Effector memory CD8-positive, alpha-beta T cell (primary cell): ENCODE results near the gene TMEM145.
A peak's percentile ranks its signal among the peaks of the same experiment; 100 is the strongest.
"Not testable (repeated sequence)": the region's sequence is repeated elsewhere in the genome, so short reads cannot be mapped to it uniquely, and the experiment has no call there.

Experiments
- ATAC-seq: fragments of 150-1000 bp; cut with Tn5 transposase; replicated peaks from 2 replicates; pipeline ENCODE4 v1.10.0; 2021; ENCODE audit warnings: mild to moderate bottlenecking, moderate library complexity
- DNase-seq, 3 experiments: peaks; one replicate each; pipeline ENCODE4 v3.0.0; 2021
- H3K27ac Mint-ChIP-seq, 2 donors: one replicate each; pipeline ENCODE4 v1.8.0; 2022; ENCODE audit warnings: mild to moderate bottlenecking in 2 of 2, mixed read lengths in 2 of 2, moderate library complexity in 2 of 2
- H3K27me3 Mint-ChIP-seq, 2 donors: one replicate each; pipeline ENCODE4 v1.8.0; 2022; ENCODE audit warnings: mixed read lengths in 2 of 2
- H3K36me3 Mint-ChIP-seq: one replicate; pipeline ENCODE4 v1.8.0; 2022; ENCODE audit warnings: mild to moderate bottlenecking, moderate library complexity, mixed read lengths; ENCODE audit not compliant: insufficient read depth
- H3K4me1 Mint-ChIP-seq, 2 donors: one replicate each; pipeline ENCODE4 v1.8.0; 2022; ENCODE audit warnings: low read depth in 2 of 2, mixed read lengths in 2 of 2
- H3K4me3 Mint-ChIP-seq, 2 donors: one replicate each; pipeline ENCODE4 v1.8.0; 2022; ENCODE audit warnings: mild to moderate bottlenecking in 2 of 2, mixed read lengths in 2 of 2, moderate library complexity in 2 of 2
- H3K9me3 Mint-ChIP-seq, 2 donors: one replicate each; pipeline ENCODE4 v1.8.0; 2022; ENCODE audit warnings: mixed read lengths in 2 of 2

TMEM145 gene

GRCh38 chr19:42333018-42333417, 19.9 kb downstream of the TMEM145 start:
- DNase-seq (no peak), ATAC-seq (no peak)
- no peaks in the 10 kb centered on the region for H3K27me3 Mint-ChIP-seq
- no peak overlapping the region for H3K4me3 Mint-ChIP-seq
- H3K9me3 Mint-ChIP-seq = no peaks in the 10 kb centered on the region
- H3K36me3 Mint-ChIP-seq = no peaks in the 10 kb centered on the region
- H3K4me1 Mint-ChIP-seq = peaks cover 12 to 14% of the 10 kb centered on the region in 2 donors
- H3K27ac Mint-ChIP-seq = no peak overlapping the region

DNA sequence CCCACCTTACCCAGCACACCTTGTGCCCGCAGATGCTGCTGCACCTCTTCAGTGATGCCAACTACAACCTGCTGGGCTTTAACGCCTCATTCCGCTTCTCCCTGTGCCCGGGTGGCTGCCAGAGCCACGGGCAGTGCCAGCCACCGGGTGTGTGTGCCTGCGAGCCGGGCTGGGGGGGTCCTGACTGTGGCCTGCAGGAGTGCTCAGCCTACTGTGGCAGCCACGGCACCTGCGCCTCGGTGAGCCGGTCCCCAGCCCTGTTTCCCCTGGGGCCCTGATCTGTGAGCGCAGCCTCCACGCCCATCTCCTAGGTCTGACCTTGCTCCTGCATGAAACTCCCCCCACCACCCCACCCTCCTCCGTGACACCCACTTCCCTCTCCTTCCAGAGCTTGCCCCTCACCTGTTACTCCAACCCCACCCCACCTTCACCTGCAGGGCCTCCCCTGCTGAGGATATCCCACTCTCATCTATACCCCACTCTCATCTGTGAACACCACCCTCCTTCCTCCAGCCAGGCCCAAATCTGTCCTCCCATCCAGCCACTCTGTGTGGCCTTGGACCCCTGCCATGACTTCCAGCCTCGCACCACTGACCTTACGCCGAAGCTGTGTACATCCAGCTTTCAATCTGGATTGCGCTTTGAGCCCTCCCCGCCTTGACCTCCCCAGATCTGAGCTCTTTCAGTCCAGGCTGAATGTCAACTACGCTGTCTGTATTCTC, 21.0 kb downstream of the TMEM145 start:
- Mint-ChIP-seq H3K4me1 (peaks cover 5 to 7% of the 10 kb centered on the region in 2 donors), H3K4me3 (no peak overlapping the region), H3K27ac (no peak overlapping the region), H3K36me3 (no peaks in the 10 kb centered on the region), H3K27me3 (no peaks in the 10 kb centered on the region), H3K9me3 (no peaks in the 10 kb centered on the region)
- no peak for ATAC-seq
- no peak for DNase-seq

GRCh38 chr19:42334697-42335373, 21.7 kb downstream of the TMEM145 start:
- DNase-seq (no peak), ATAC-seq (no peak)
- H3K36me3 Mint-ChIP-seq = no peaks in the 10 kb centered on the region
- H3K9me3 Mint-ChIP-seq = no peaks in the 10 kb centered on the region
- no peaks in the 10 kb centered on the region for H3K27me3 Mint-ChIP-seq
- H3K4me1 Mint-ChIP-seq = peaks cover 4 to 5% of the 10 kb centered on the region in 2 donors
- H3K27ac Mint-ChIP-seq = no peak overlapping the region
- no peak overlapping the region for H3K4me3 Mint-ChIP-seq

DNA sequence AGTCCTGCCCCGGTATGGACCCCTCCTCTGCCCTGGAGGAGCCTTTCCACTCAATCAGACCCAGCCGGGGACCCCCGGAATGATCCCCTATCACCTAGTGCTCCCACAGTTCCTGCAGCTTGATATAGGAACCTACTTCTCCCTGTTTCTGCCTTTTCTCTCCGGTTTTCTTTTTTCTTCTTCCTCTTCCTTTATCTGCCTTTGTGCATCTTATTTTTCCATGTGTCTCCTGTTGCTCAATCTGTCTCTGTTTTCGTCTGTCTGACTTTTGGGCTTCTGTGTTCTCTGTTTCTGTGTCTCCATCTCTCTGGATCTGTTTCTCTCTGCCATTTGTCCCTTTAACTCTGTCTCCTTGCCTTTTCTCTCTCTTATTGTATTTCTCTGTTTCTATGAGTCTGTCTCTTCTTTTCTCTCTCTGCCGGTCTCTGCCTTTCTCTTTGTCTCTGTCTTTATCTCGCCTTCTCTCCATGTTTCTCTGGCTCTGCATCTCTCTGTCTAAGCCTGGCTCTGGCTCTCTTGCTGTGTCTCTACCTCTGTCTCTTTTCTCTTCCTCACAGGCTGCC, 22.3 kb downstream of the TMEM145 start:
- Mint-ChIP-seq H3K9me3 (no peaks in the 10 kb centered on the region), H3K4me1 (peaks cover under 1 to 2% of the 10 kb centered on the region in 2 donors), H3K36me3 (peaks cover 1% of the 10 kb centered on the region), H3K4me3 (no peak overlapping the region), H3K27me3 (no peaks in the 10 kb centered on the region), H3K27ac (no peak overlapping the region)
- no peak for DNase-seq
- no peak for ATAC-seq

DNA sequence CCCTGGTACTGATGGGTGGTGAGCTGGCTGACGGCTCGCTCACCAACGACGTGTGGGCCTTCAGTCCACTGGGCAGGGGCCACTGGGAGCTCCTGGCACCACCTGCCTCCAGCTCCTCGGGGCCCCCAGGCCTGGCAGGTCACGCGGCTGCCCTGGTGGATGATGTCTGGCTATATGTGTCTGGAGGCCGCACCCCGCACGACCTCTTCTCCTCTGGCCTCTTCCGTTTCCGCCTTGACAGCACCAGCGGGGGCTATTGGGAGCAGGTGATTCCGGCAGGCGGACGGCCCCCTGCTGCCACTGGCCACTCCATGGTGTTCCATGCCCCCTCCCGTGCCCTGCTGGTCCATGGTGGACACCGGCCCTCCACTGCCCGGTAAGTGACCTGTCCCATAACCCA, 22.9 kb downstream of the TMEM145 start:
- Mint-ChIP-seq H3K4me1 (no peaks in the 10 kb centered on the region), H3K4me3 (no peak overlapping the region), H3K27ac (no peak overlapping the region), H3K27me3 (no peaks in the 10 kb centered on the region), H3K36me3 (peaks cover 3% of the 10 kb centered on the region), H3K9me3 (no peaks in the 10 kb centered on the region)
- ATAC-seq (no peak), DNase-seq (no peak)

DNA sequence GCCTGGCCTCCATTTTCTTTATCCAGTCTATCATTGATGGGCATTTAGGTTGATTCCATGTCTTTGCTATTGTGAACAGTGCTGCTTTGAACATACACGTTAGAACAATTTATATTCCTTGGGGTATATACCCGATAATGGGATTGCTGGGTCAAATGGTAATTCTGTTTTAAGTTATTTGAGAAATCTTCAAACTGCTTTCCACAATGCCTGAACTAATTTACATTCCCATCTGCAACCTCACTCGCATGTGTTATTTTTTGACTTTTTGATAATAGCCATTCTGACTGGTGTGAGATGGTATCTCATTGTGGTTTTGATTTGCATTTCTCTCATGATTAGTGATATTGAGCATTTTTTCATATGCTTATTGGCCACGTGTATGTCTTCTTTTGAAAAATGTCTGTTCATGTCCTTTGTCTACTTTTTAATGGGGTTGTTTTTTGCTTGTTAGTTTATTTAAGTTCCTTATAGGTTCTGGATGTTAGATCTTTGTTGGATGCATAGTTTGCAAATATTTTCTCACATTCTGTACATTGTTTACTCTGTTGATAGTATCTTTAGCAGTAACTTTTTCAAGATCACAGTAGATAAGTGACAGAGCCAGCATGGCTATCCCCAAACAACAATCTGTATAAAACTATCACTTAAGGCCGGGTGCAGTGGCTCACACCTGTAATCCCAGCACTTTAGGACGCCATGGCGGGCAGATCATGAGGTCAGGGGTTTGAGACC, 26.2 kb downstream of the TMEM145 start:
- not testable (repeated sequence) for H3K4me3 Mint-ChIP-seq, H3K27me3 Mint-ChIP-seq, H3K4me1 Mint-ChIP-seq, DNase-seq, H3K9me3 Mint-ChIP-seq, H3K27ac Mint-ChIP-seq, ATAC-seq, H3K36me3 Mint-ChIP-seq

DNA sequence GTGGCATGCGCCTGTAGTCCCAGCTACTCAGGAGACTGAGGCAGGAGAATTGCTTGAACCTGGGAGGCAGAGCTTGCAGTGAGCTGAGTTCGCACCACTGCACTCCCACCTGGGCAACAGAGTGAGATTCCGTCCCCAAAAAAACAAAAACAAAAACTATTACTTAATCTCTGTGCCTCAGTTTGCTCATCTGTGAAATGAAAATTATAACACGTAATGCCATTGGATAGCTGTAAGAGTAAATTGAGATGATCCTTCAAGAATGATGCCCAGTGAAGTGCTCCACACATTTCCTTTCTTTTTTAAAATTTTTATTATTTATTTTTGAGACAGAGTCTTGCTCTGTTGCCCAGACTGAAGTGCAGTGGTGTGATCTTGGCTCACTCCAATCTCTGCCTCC, 26.8 kb downstream of the TMEM145 start:
- not testable (repeated sequence) for H3K27ac Mint-ChIP-seq, DNase-seq, H3K36me3 Mint-ChIP-seq, ATAC-seq, H3K9me3 Mint-ChIP-seq, H3K4me3 Mint-ChIP-seq, H3K27me3 Mint-ChIP-seq, H3K4me1 Mint-ChIP-seq

DNA sequence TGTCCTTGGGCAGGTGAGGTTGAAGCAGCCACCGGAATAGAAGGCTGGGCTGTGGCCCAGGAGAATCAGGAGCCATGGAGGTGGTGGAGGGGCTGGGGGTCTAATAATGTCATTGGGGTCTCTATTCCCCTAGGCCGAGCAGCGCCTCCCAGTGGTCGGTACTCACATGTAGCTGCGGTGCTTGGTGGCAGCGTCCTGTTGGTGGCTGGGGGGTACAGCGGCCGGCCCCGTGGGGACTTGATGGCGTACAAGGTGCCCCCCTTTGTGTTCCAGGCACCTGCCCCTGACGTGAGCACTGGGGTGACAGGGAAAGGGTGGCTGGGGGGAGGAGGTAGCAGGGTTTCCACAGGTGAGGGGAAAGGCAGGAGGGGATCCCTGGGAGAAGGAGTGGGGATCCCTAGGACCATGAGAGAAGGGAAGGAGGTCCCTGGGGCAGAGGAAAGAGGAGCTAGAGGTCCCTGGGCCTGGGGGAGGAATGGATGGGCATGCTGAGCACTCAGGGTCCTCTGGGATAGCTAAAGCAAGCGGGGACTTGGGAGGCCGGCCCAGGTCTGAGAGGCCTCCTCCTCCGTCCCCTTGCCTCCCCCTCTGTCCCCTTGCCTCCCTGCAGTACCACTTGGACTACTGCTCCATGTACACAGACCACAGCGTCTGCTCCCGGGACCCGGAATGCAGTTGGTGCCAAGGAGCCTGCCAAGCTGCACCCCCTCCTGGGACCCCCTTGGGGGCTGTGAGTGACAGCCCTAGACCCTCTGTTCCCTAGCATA, 30.4 kb downstream of the TMEM145 start:
- H3K9me3 Mint-ChIP-seq = no peaks in the 10 kb centered on the region
- peak overlapping the region in 1 of 2 donors; percentile 49 for H3K27ac Mint-ChIP-seq
- H3K4me1 Mint-ChIP-seq = no peaks in the 10 kb centered on the region
- peaks cover 6% of the 10 kb centered on the region for H3K36me3 Mint-ChIP-seq
- no peak overlapping the region for H3K4me3 Mint-ChIP-seq
- no peak for DNase-seq
- no peaks in the 10 kb centered on the region for H3K27me3 Mint-ChIP-seq
- no peak for ATAC-seq

DNA sequence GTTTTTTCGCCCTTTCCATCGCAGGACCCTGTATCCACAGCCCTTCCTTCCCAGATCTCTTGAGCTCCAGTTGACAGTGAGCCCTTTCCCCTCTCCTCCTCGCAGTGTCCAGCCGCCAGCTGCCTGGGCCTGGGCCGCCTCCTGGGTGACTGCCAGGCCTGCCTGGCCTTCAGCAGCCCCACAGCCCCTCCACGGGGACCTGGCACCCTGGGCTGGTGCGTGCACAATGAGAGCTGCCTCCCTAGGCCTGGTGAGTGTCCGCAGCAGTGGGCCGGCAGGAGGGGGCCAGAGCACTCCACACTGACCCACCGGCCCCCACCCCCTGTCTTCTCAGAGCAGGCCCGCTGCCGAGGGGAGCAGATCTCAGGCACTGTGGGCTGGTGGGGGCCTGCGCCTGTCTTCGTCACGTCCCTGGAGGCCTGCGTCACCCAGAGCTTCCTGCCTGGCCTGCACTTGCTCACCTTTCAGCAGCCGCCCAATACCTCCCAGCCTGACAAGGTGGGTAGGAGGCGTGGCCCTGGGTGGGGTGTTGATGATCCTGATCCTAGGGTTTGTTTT, 31.3 kb downstream of the TMEM145 start:
- Mint-ChIP-seq H3K9me3 (no peaks in the 10 kb centered on the region), H3K27me3 (no peaks in the 10 kb centered on the region), H3K36me3 (peaks cover 6% of the 10 kb centered on the region), H3K4me1 (no peaks in the 10 kb centered on the region), H3K4me3 (no peak overlapping the region), H3K27ac (no peak overlapping the region)
- DNase-seq (no peak), ATAC-seq (no peak)

DNA sequence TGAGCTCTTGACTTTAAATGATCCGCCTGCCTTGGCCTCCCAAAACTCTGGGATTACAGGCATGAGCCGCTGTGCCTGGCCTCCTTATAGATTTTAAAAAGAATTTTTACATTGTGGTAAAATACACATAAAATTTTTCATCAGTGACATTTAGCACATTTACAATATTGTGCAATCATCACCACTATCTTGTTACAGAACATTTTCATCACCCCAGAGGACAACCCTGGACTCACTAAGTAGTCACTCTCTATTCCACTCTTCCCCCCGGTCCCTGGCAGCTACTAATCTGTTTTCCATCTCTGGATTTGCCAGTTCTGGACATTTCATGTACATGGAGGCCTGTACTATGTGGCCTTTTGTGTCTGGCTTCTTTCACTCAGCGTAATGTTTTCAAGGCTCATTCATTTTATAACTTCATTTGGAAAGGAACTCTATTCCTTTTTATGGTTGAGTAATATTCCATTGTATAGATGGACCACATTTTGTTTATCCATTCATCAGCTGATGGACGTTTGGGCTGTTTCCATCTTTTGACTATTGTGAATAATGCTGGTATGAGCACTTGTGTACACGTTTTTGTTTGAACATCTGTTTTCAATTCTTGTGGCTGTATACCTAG, 32.2 kb downstream of the TMEM145 start:
- H3K4me3 Mint-ChIP-seq = no peak overlapping the region
- H3K36me3 Mint-ChIP-seq = peaks cover 6% of the 10 kb centered on the region
- no peak overlapping the region for H3K27ac Mint-ChIP-seq
- ATAC-seq (no peak), DNase-seq (no peak)
- H3K9me3 Mint-ChIP-seq = no peaks in the 10 kb centered on the region
- no peaks in the 10 kb centered on the region for H3K4me1 Mint-ChIP-seq
- no peaks in the 10 kb centered on the region for H3K27me3 Mint-ChIP-seq

GRCh38 chr19:42348211-42348610, 35.1 kb downstream of the TMEM145 start:
- Mint-ChIP-seq H3K36me3 (peaks cover under 1% of the 10 kb centered on the region), H3K9me3 (no peaks in the 10 kb centered on the region), H3K27me3 (no peaks in the 10 kb centered on the region), H3K4me3 (no peak overlapping the region), H3K4me1 (peaks cover 2 to 5% of the 10 kb centered on the region in 2 donors), H3K27ac (no peak overlapping the region)
- ATAC-seq (no peak), DNase-seq (no peak)

DNA sequence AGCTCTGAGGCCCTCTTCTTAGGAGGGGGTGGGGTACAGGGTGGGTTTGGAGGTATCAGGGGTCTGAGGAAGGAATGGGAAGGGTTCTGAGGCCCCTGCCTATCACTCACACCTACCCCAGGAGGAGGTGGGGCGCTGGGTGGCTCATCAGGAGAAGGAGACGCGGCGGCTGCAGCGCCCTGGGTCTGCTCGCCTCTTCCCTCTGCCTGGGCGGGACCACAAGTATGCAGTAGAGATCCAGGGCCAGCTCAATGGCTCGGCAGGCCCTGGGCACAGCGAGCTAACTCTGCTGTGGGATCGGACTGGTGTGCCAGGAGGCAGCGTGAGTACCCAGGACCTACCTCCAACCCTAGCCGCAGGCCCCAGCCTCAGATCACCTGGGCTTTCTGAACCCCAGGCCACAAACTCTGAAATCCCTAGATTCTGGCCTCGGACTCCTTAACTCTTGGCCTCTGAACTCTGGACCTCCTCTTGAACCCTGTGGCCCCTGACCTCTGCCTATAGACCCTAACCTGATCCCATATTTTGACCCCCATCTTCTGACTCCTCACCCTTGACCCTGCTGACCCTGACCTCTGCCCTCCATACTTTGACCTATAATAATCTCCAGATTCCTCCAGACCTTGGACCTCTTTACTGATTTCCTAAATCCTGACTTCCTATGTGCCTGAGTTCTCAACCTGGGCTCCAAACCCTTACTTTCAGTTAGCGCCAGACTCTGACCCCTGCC, 36.4 kb downstream of the TMEM145 start:
- Mint-ChIP-seq H3K36me3 (no peaks in the 10 kb centered on the region), H3K9me3 (no peaks in the 10 kb centered on the region), H3K4me1 (peaks cover 2 to 7% of the 10 kb centered on the region in 2 donors), H3K27me3 (no peaks in the 10 kb centered on the region), H3K4me3 (no peak overlapping the region), H3K27ac (no peak overlapping the region)
- no peak for DNase-seq
- ATAC-seq = no peak
